Measurements from ENCODE around the gene SYT2.

GRCh38 chr1:202585590-202585933 is 124.7 kb downstream of the SYT2 start:
- no peak for TF ChIP-seq CTCF (IDR thresholded peaks at IDR 0.05 in 2 of 3, conservative IDR thresholded peaks at IDR 0.05 in 1 of 3; ENCODE audit: borderline replicate concordance in 1 of 3, insufficient read depth in 1 of 3, low read depth in 2 of 3, low read length in 2 of 3)
- no peak for TF ChIP-seq SP1 (IDR thresholded peaks at IDR 0.05; ENCODE audit: low read depth)
- TF ChIP-seq ZNF274 (IDR thresholded peaks at IDR 0.05; ENCODE audit: low read depth, low read length) = no peak
- no peak for TF ChIP-seq POLR2A (IDR thresholded peaks at IDR 0.05; ENCODE audit: borderline replicate concordance, extremely low read depth, insufficient read depth, insufficient read length)
- no peak for TF ChIP-seq EZH2phosphoT487 (IDR thresholded peaks at IDR 0.05; ENCODE audit: borderline replicate concordance)
- no peak for TF ChIP-seq RAD21 (IDR thresholded peaks at IDR 0.05; ENCODE audit: low read depth)
- no peak for TF ChIP-seq EZH2 (IDR thresholded peaks at IDR 0.05)
- TF ChIP-seq YY1 (IDR thresholded peaks at IDR 0.05; ENCODE audit: extremely low read depth, insufficient replicate concordance, low read depth, low read length) = no peak
- TF ChIP-seq JUND (IDR thresholded peaks at IDR 0.05) = no peak
- no peak for TF ChIP-seq SRF (IDR thresholded peaks at IDR 0.05; ENCODE audit: low read depth)
